ENCODE results near the gene SEC14L5.

The SEC14L5 gene

GRCh38 chr16:4990415-4990814, 32.3 kb downstream of the SEC14L5 start:
- no peak for TF ChIP-seq CTCF (IDR thresholded peaks at IDR 0.05; ENCODE audit: control insufficient read depth, insufficient read depth, low read depth, low read length, missing control alignments)
- H3K4me3 ChIP-seq (ENCODE audit: control insufficient read depth, low read depth, low read length), result no peak overlapping the region
- DNase-seq (ENCODE audit: low read depth), result no peak

- TF ChIP-seq CTCF (IDR thresholded peaks at IDR 0.05; ENCODE audit: control insufficient read depth, insufficient read depth, low read depth, low read length, missing control alignments), result no peak
- H3K4me3 ChIP-seq (ENCODE audit: control insufficient read depth, low read depth, low read length), result no peak overlapping the region
- DNase-seq (ENCODE audit: low read depth), result no peak
Observed at GRCh38 chr16:4991754-4992153, 33.6 kb downstream of the SEC14L5 start.

GRCh38 chr16:4994719-4995434, 36.7 kb downstream of the SEC14L5 start:
- no peak for TF ChIP-seq CTCF (IDR thresholded peaks at IDR 0.05; ENCODE audit: control insufficient read depth, insufficient read depth, low read depth, low read length, missing control alignments)
- H3K4me3 ChIP-seq (ENCODE audit: control insufficient read depth, low read depth, low read length), result no peak overlapping the region
- DNase-seq (ENCODE audit: low read depth), result no peak

GRCh38 chr16:5000573-5001001, 42.5 kb downstream of the SEC14L5 start:
- DNase-seq (ENCODE audit: low read depth), result no peak
- no peak overlapping the region for H3K4me3 ChIP-seq (ENCODE audit: control insufficient read depth, low read depth, low read length)
- TF ChIP-seq CTCF (IDR thresholded peaks at IDR 0.05; ENCODE audit: control insufficient read depth, insufficient read depth, low read depth, low read length, missing control alignments), result no peak

- no peak for TF ChIP-seq CTCF (IDR thresholded peaks at IDR 0.05; ENCODE audit: control insufficient read depth, insufficient read depth, low read depth, low read length, missing control alignments)
- no peak for DNase-seq (ENCODE audit: low read depth)
Observed at GRCh38 chr16:5001571-5001970, 43.4 kb downstream of the SEC14L5 start.

GRCh38 chr16:5001986-5002385, 43.9 kb downstream of the SEC14L5 start:
- no peak for TF ChIP-seq CTCF (IDR thresholded peaks at IDR 0.05; ENCODE audit: control insufficient read depth, insufficient read depth, low read depth, low read length, missing control alignments)
- no peak overlapping the region for H3K4me3 ChIP-seq (ENCODE audit: control insufficient read depth, low read depth, low read length)
- DNase-seq (ENCODE audit: low read depth), result no peak

More at GRCh38 chr16:5001571-5001970, 43.4 kb downstream of the SEC14L5 start:
- H3K4me3 ChIP-seq (ENCODE audit: control insufficient read depth, low read depth, low read length), result no peak overlapping the region

All from AG09309 (cell line).